Sciatic nerve (tissue), 2 donors: ENCODE measurements around the gene RCN1. TPM values are rescaled to one million over a fixed set of nuclear protein-coding genes. Genes with fewer than 3 reads are reported as not detected.
"Not testable (repeated sequence)": the region's sequence is repeated elsewhere in the genome, so short reads cannot be mapped to it uniquely, and the experiment has no call there.

ENCODE experiments used
- ATAC-seq: fragments of 200-7000 bp; cut with Tn5 transposase; one replicate; pipeline ENCODE4 v1.9.1; 2020; ENCODE audit warnings: mild to moderate bottlenecking, moderate library complexity
- DNase-seq: peaks from one replicate; pipeline ENCODE4 v3.0.0-alpha.2; 2020; ENCODE audit warnings: low spot score
- intact Hi-C: fragments of 100-400 bp; cut with DNase I; formaldehyde crosslinking; loops from one replicate; pipeline ENCODE4 v1.14.2; 2022
- total RNA-seq: library from RNA; stranded (reverse); fragmentation: NEBNext Ultra II Directional; extraction: Animal tissue kit (Norgen Biotek cat#: 25700); gene quantifications from one replicate; pipeline ENCODE4 v1.2.1, GENCODE V29; 2021
- donor health status: DM: no; HTN: no; CAD: no.
- donor health status: DM: no; HTN: no; CAD: no.

Gene RCN1
- total RNA-seq, 1 donor from 2014 or later, result 92.3 TPM

DNA sequence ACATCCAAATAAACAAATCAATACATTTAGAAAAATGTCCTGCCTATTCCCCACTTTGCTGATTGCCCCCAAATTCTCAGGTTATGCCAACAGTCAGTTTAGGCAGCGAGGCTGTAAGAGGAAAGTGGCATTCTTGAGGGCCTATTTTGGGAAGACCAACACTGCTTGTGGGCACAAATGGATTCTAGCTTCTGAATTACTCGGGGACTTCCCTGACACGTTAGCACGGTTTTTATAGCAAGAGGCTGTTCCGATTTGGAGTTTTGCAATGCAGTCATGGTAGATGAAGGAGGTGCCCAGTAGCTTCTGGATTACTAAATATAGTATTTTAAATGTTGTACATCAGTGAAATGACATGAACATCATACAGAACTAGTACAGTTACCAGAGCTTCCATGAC is 13.1 kb downstream of the RCN1 start:
- no peak for ATAC-seq
- intact Hi-C loops, result no loop called here
- no peak for DNase-seq

DNA sequence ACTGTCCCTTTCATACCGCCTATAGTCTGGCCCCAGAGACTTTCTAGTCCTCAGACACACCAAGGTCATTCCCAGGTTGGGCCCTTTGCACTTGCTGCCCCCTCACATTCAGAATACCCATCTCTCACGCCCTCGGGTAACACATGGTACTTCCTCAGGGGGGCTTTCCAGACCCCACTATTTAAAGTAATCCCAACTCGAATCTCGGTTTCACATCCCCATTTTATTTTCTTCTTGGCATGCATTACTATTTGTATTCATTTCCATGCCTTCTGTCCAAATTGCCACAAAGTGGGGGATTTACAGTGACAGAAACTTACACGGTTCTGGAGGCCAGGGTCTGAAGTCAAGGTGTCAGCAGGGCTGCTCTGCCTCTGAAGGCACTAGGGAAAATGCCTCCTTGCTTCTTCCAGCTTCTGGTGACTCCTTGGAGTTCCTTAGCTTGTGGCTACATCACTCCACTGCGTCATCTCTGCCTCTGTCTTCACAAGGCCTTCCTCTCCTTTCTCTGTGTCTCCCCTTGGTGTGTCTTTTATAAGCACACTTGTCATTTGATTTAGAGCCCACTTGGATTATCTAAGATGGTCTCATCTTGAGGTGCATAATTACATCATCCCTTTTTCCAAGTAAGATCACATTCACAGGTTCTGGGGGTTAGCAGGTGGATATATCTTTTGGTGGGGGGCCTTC is 15.1 kb downstream of the RCN1 start:
- no peak for ATAC-seq

DNA sequence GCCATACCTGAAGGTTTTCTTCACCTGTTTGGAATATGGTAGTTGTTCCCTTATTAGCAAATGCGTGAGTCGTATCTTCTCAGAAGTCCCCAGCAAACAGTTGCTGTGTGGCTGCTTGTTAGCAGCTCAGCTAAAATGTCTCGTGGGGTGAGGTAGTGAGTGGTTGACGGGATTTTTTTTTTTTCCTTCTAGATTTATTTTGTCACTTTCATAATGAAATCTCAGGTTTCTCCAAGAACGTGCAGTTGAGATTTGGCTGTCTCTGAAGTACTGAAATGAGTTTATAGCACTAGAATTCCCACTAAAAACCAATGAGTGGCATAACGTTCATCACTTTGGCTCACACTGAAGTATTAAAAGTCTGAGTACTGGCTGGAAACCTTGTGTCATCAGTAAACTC is 16.8 kb downstream of the RCN1 start:
- ATAC-seq (no peak), DNase-seq (no peak)
- intact Hi-C loops, result no loop called here

More for the DNA sequence above, 15.1 kb downstream of the RCN1 start:
- DNase-seq, result no peak
- intact Hi-C loops, result no loop called here

DNA sequence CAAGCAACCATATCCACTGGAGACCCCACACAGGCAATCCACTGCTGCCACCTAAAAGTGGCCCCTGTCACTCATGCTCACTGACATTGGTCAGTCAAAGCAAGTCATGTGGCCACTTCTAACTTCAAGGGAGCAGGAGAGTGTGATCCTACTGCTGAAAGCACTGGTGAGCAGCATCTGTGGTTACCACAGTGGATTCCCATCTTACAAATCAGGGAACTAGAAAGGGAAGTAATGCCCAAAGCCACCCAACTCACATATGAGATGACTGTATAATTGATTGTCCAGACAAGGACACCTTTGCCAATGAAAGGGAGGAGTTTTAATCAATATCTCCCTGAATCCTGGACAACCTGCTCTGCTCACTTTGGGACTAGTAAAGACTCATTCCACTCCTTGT is 17.7 kb downstream of the RCN1 start:
- DNase-seq, result no peak
- no peak for ATAC-seq
- intact Hi-C loops, result no loop called here

DNA sequence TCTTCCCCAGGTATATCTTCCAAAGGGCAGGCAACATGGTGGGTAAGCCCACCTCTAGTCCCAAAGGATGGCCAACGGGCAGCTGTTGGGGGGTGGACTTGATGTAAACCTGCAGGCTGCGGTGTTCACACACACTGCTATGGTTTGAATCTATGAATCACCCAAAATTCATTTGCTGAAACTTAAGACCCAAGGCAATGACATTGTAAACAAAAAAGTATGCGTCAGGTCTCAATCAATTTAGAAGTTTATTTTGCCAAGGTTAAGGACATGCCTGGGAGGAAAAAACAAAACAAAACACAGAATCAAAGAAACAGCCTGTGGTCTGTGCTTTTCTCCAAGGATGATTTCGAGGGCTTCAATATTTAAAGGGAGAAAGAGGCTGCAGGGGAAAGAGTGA is 18.3 kb downstream of the RCN1 start:
- DNase-seq, result no peak
- intact Hi-C loops, result no loop called here
- no peak for ATAC-seq

DNA sequence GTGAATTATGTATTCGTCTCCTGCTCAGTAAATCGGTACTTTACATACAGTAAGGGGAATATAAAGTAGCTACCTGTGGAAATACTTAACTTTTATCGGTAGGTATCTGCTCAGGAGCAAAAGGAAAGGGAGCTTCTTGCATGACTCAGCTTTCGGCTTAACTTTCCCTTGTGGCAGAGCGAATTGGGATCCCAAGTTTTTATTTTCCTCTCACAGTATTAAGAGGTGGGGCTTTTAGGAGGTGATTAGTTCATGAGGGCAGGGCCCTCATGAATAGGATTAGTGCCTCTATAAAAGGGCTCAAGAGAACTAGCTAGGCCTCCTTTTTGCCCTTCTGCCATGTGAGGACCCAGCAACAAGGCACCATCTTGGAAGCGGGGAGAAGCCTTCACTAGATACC is 18.7 kb downstream of the RCN1 start:
- DNase-seq, result no peak
- no peak for ATAC-seq
- intact Hi-C loops, result no loop called here

DNA sequence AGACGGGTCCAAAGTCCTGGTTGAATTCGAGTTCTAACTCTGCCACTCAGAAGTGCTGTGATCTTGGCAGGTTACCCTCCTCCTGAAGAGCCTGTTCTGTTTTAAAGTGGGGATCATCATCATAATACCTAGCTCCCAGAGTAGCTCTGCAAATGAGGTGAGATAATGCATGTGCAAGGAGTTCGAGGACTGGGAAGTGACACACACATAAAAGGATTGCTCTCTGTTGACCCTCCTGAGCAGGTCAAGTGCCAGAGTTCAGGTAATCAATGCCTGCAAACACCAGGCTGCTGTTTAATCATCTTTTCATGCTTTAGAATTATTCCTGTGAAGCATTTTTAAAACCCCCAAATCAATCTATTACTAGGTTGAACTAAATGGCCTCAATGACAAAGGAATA is 19.9 kb downstream of the RCN1 start:
- no peak for ATAC-seq
- intact Hi-C loops, result no loop called here

DNA sequence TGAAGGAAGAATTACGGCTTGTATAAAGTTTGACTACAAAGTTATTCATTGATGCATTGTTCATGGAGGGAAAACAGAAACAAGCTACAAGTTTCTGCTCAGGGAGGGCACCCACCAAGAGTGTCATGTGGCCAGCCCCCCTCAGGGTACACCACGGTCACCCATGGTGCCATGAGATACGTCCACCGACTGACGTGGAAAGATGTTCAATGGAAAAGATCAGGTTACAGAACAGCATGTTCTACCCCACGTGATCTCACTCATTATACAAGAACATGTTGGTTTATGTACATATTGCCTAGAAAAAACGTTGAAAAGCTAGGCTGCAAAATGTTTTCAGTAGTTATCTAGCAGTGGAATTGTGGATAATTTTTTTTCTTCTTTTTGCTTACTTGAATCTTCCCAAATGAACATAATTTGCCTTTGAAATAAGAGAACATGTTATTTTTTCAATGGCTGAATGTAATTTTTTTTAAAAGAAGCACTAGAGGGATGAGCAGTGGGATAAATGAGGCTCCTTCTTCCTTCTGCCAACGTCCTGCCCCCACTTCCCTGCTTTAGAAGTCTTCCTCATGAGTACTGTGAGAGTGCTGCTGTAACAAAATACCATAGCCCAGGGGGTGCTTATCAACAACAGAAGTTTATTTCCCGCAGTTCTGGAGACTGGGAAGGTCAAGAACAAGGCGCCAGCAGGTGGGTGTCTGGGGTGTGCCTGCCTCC is 22.5 kb downstream of the RCN1 start:
- intact Hi-C loops, result no loop called here
- ATAC-seq (no peak), DNase-seq (no peak)

More for the DNA sequence above, 19.9 kb downstream of the RCN1 start:
- DNase-seq, result no peak

DNA sequence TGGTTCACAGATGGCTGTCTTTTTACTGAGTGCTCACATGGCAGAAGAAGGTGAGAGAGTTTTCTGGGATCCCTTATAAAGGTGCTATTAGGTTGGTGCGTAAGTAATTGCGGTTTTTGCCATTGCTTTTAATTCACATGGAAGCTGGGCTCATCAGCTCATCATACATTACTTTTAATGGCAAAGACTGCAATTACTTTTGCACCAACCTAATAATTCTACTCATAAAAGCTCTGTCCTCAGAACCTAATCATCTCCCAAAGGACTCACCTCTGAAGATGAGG is 23.0 kb downstream of the RCN1 start:
- ATAC-seq, result no peak
- intact Hi-C loops, result no loop called here
- no peak for DNase-seq

DNA sequence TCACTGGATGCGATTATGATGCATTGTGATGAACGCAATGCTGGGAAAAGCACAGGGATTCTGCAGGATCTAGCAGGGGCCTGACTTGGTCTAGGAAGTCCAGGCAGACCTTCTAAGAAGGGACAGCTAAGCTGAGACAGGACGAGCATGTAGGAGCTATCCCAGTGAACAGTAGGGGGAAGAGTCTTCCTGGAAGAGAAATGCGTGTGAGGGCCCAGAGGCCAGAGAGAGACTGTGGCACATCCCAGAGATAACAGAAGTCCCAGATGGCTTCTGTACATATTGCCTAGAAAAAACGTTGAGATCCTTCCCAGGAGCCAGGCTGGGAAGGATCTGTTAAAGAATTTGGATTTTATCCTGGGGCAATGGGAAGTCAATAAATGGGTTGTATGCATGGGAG is 24.6 kb downstream of the RCN1 start:
- DNase-seq (no peak), ATAC-seq (no peak)
- intact Hi-C loops, result no loop called here

DNA sequence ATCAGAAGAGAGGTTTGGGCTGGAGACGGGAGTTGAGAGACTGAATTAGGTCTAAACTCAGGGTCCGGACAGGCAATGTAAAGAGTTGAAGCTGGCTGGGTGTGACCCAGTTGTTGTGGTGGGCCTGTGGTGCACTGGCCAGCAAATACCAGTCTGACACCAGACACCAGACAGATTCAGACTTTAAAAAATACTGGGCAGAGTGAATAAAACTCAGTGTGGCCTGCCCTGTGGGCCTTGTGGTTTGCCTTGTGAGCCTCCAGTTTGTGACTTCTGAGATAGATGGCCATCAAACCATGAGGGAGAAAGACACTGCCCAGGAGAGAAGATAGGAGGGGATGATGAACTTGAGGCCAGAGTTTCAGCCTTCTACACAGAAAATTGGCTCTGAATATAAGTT is 25.8 kb downstream of the RCN1 start:
- ATAC-seq (no peak), DNase-seq (no peak)
- intact Hi-C loops, result no loop called here

DNA sequence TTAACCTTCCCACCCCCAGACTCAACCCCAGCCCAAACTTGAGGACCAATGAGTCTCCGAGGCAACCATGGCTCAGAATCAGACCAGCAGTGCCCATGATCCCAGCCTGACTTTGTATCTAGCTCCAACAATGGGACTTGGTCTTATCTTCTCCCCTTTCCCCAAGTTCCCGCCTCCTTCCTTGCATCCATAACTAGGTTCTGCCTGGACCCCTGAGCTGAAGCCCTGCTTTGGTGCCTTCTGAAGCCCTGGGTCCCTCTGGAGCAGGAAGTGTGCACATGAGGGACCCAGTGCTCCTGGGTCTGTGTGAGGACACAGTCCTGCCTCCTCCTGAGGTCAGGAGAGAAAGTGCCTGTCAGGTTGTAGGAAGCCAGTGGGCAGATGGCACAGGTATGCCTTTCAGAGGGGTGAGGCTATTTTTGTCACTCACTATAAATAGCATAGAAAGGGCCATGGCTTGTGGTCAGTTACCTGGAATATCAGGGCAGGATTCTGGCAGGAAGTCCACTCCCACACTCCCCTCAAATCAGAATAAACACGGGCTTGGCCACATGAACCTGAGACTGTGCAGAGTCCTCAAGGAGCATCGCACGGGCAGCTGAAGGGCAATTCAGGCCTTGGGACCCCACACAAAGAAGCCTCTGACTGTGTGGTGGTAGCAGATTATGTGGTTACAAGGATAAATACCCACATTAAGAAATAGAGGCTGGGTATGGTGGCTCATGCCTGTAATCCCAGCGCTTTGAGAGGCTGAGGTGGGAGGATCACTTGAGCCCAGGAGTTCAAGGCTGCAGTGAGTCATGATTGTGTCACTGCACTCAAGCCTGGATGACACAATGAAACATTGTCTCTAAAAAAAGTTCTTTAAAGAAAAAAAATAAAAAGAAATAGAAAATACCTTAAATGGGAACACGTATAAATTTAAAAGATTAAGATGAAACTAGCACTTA is 27.4 kb downstream of the RCN1 start:
- ATAC-seq, result no peak

DNA sequence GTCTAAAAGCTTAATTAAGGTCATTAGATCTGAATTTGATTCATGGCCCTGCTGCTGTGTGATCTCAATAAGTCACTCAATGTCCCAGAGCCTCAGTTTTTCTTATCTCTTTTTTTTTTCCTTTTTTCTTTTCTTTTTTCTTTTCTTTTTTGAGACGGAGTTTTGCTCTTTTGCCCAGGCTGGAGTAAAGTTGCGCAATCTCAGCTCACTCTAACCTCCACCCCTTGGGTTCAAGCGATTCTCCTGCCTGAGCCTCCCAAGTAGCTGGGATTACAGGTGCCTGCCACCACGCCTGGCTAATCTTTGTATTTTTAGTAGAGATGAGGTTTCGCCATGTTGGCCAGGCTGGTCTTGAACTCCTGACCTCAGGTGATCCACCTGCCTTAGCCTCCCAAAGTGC is 28.3 kb downstream of the RCN1 start:
- intact Hi-C loops, DNase-seq, ATAC-seq: not testable (repeated sequence)

More for the DNA sequence above, 27.4 kb downstream of the RCN1 start:
- intact Hi-C loops, result no loop called here
- no peak for DNase-seq

DNA sequence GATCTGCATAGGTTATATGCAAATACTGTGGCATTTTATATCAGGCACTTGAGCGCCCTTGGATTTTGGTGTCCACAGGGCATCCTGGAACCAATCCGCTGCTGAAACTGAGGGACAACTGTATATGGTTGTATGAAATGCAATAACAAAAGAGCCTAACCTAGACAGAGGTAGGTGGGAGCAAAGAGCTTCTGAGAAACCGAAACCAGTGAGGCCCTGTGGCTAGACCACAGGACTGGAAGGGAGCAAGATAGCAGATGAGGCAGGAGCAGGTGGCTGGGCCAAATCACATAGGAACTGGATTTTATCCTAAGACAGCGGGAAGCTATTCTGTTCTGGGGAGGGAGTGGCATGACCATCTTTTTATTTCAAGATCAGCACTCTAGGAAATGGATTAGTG is 30.1 kb downstream of the RCN1 start:
- intact Hi-C loops, result no loop called here
- DNase-seq (no peak), ATAC-seq (no peak)

DNA sequence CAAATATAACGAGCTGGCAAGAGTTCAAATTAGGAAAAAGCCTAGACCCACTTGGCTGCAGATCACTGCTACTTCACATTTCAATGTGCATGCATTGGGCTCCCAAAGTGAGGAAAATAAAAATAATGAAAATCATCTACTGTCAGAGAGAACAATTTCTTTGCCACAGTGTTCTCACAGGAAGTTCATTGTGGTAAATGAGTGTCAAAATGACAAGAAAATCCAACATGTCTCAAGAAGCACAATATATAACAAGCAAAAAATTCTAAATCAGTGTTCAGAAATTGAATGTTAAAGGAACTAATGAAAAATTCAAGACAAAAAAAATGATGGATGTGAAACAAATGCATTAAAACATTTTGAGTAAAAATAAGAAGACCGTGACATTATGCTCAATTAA is 31.3 kb downstream of the RCN1 start:
- DNase-seq (no peak), ATAC-seq (no peak)
- intact Hi-C loops, result no loop called here

DNA sequence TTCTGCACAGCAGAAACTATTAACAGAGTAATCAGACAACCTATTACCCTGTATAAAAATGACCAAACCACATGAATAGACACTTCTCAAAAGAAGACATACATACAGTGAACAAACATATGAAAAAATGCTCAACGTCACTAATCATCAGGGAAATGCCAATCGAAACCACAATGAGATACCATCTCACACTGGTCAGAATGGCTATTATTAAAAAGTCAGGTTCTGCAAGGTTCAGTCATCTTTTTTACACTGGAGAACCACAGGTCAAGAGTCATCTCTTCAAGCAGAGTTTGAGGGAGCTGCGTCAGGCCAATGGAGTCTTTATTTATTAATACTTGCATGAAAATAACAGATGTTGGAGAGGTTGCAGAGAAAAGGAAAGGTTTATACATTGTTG is 40.4 kb downstream of the RCN1 start:
- DNase-seq (no peak), ATAC-seq (no peak)
- intact Hi-C loops, result no loop called here

DNA sequence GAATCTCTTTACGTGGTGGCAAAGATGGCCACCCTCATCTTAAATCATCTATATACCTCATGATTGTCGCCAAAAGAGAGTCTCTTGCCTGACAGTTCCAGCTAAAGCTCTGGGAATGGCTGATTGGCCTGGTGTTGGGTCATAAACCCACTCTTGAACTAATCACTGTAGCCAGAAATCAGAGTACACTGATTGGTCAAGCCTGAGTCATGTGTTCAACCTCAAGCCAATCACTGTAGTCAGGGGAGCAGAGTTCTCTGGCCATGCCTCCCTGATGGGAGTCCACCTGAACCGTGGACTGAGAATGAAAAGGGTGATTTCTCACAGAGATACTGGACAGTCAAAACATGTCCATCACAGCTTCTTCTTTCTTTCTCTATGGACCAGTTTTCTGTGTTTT is 45.8 kb downstream of the RCN1 start:
- intact Hi-C loops, result no loop called here
- DNase-seq (no peak), ATAC-seq (no peak)

DNA sequence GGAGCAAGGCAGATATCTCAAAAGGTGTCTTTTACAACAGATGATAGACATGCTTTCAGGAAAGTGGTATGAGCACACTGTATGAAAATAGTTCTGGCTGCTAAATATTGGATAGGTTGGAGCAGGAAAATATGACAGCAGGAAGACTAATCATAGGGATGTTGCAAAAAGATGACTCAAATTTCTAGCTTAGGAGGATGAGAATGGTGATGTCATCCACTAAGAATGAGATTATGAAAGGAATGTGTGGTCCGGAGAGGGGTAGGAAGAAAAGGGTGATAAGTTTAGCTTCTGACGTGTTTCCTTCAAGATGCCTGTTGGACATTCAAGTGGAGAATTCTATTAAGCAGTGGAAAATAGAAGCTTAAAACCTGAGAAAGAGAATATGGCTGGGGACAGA is 46.4 kb downstream of the RCN1 start:
- intact Hi-C loops, result no loop called here
- DNase-seq, result no peak
- no peak for ATAC-seq

DNA sequence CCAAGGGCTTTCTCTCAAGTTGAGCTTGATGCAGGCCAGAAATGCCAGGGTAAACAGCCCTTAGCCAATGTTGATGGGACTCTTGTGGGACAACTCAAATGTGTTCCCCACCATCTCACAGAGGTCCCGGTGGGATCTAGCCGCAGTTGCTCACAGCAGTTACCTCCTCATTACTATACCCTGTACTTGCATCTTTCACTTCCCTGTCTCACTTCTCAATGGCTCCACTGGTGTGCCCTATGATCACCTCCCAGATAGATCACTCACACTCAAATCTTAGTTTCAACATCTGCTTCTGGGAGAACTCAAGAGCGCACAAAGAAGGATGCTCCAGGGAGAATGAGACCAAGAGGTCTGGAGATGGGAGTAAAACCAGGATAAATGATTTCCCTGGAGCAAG is 47.0 kb downstream of the RCN1 start:
- intact Hi-C loops, result no loop called here
- no peak for ATAC-seq
- no peak for DNase-seq

DNA sequence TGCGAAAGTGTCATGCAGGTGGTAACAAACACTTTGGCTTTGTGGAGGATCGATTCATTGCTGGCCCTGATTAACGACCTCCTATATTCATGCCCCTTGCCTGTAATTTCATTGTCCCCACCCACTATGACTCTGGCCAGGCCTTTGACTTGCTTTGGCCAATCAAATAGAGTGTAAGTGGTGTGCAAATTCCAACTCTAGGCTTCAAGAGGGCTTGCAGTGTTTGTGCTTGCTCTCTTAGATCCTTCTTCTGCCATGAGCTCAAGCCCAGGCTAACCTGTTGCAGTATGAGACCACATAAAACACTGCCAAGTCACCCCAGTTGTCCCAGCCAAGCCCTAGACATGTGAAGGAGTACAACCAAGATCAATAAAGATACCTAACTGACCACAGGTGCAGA is 48.0 kb downstream of the RCN1 start:
- DNase-seq (no peak), ATAC-seq (no peak)
- intact Hi-C loops, result no loop called here
